BE2C (cell line): Measurements from ENCODE around the gene TPSAB1.
"Not testable (repeated sequence)": the region's sequence is repeated elsewhere in the genome, so short reads cannot be mapped to it uniquely, and the experiment has no call there.

ENCODE experiments used
- DNase-seq: peaks from one replicate; pipeline ENCODE4 v3.0.0-alpha.2; 2020
- H3K27me3 ChIP-seq: fragments of 250-450 bp; sonication (Bioruptor Pico); 2 replicates; pipeline ENCODE4 v1.5.1; 2020; ENCODE audit warnings: mild to moderate bottlenecking
- H3K36me3 ChIP-seq: fragments of 250-450 bp; sonication (Bioruptor Pico); 2 replicates; pipeline ENCODE4 v1.5.1; 2020; ENCODE audit warnings: mild to moderate bottlenecking
- H3K4me1 ChIP-seq: fragments of 250-450 bp; sonication (Bioruptor Pico); 2 replicates; pipeline ENCODE4 v1.5.1; 2020
- H3K4me3 ChIP-seq: 2 replicates; pipeline ENCODE4 v1.5.1; 2011; ENCODE audit warnings: low read depth, low read length
- H3K9me3 ChIP-seq: fragments of 250-450 bp; sonication (Bioruptor Pico); 2 replicates; pipeline ENCODE4 v1.5.1; 2020
- CTCF ChIP-seq: IDR thresholded peaks from 2 replicates; pipeline ENCODE4 v1.5.1; 2012; ENCODE audit warnings: mild to moderate bottlenecking, low read depth, low read length

Gene TPSAB1

GRCh38 chr16:1265090-1265630 is 24.7 kb downstream of the TPSAB1 start:
- TF ChIP-seq CTCF, result no peak
- peaks cover 4% of the 10 kb centered on the region; the same call in 1 of the 2 replicates for H3K9me3 ChIP-seq
- H3K27me3 ChIP-seq, result peaks cover 79% of the 10 kb centered on the region
- no peaks in the 10 kb centered on the region for H3K4me1 ChIP-seq
- H3K4me3 ChIP-seq, result no peak overlapping the region
- H3K36me3 ChIP-seq, result no peaks in the 10 kb centered on the region
- no peak for DNase-seq

GRCh38 chr16:1265826-1266225 is 25.3 kb downstream of the TPSAB1 start:
- TF ChIP-seq CTCF, result no peak
- H3K4me3 ChIP-seq, result no peak overlapping the region
- H3K27me3 ChIP-seq, result peaks cover 79% of the 10 kb centered on the region
- H3K4me1 ChIP-seq, result peaks cover 6% of the 10 kb centered on the region
- no peaks in the 10 kb centered on the region for H3K36me3 ChIP-seq
- DNase-seq, result peak; percentile 7
- peaks cover 4% of the 10 kb centered on the region; the same call in 1 of the 2 replicates for H3K9me3 ChIP-seq

GRCh38 chr16:1269418-1269817 is 28.9 kb downstream of the TPSAB1 start:
- peaks cover 68% of the 10 kb centered on the region for H3K27me3 ChIP-seq
- H3K4me3 ChIP-seq, DNase-seq, H3K36me3 ChIP-seq, H3K9me3 ChIP-seq: not testable (repeated sequence)
- H3K4me1 ChIP-seq, result peaks cover 21% of the 10 kb centered on the region

GRCh38 chr16:1271380-1271723 is 30.8 kb downstream of the TPSAB1 start:
- no peak for TF ChIP-seq CTCF
- DNase-seq, result no peak
- Histone ChIP-seq H3K4me1 (peaks cover 21% of the 10 kb centered on the region), H3K27me3 (peaks cover 72% of the 10 kb centered on the region), H3K4me3 (no peak overlapping the region), H3K36me3 (no peaks in the 10 kb centered on the region), H3K9me3 (peaks cover 8% of the 10 kb centered on the region; the same call in 1 of the 2 replicates)

- Histone ChIP-seq H3K27me3 (peaks cover 69% of the 10 kb centered on the region), H3K4me3 (peak overlapping the region; percentile 21; the same call in 1 of the 2 replicates), H3K4me1 (peaks cover 21% of the 10 kb centered on the region)
- DNase-seq, result peak; percentile 96
- H3K9me3 ChIP-seq, H3K36me3 ChIP-seq: not testable (repeated sequence)
Observed at GRCh38 chr16:1271724-1272413, 31.4 kb downstream of the TPSAB1 start.

GRCh38 chr16:1272453-1273198 is 32.1 kb downstream of the TPSAB1 start:
- H3K9me3 ChIP-seq, result peaks cover 4% of the 10 kb centered on the region; the same call in 1 of the 2 replicates
- peak overlapping the region; percentile 21; the same call in 1 of the 2 replicates for H3K4me3 ChIP-seq
- DNase-seq, result peak; percentile 87
- H3K27me3 ChIP-seq, result peaks cover 72% of the 10 kb centered on the region
- peaks cover 21% of the 10 kb centered on the region for H3K4me1 ChIP-seq
- H3K36me3 ChIP-seq, result no peaks in the 10 kb centered on the region
- TF ChIP-seq CTCF, result no peak

- no peak for DNase-seq
- H3K9me3 ChIP-seq, result peaks cover 4% of the 10 kb centered on the region; the same call in 1 of the 2 replicates
- no peak overlapping the region for H3K4me3 ChIP-seq
- H3K4me1 ChIP-seq, result peaks cover 21% of the 10 kb centered on the region
- H3K27me3 ChIP-seq, result peaks cover 79% of the 10 kb centered on the region
- no peaks in the 10 kb centered on the region for H3K36me3 ChIP-seq
- TF ChIP-seq CTCF, result no peak
Observed at GRCh38 chr16:1273816-1274215, 33.3 kb downstream of the TPSAB1 start.
